ENCODE data around the gene POU4F1.

Gene POU4F1

GRCh38 chr13:78606471-78607408, 3.4 kb upstream of the POU4F1 start:
- DNase-seq, result no peak

DNA sequence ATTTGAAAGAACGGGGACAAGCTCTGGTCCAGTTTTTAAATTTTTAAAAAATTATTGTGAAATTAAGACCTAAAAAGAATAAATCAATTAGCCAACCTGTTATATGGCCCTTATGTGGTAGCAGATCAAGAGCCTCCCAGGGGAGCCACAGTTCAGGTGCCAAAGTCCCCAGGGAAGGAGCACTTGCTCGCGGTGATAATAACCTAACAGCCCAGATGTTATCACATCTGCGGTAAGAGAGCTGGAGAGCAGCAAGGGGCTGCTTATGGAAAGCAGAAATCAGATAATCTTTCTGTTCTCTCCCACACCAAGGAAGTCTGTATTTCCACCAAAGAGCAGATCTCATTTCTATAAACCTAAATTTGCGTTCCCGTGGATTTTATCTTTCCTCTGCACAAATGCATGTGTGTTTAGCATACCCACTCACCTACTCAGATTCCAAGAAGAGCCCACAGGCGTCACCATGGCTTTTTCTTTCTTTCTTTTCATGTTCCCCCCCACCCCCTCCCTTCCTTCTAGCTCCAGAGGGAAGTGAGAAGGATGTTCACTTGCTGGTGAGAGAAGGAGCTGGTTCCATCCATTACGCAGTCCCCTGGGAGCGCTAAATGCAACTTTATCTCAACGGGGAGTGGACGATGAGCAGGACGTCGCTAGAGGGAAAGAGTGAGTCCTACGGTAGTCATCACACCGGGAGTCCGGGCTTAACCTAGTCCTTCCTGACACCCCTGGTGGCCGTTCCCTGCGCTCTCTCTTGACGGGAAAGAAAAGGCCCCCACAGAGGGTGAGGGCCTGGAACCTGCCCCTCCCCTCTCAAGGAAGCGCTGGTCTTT, 1.6 kb upstream of the POU4F1 start:
- no peak for DNase-seq

DNA sequence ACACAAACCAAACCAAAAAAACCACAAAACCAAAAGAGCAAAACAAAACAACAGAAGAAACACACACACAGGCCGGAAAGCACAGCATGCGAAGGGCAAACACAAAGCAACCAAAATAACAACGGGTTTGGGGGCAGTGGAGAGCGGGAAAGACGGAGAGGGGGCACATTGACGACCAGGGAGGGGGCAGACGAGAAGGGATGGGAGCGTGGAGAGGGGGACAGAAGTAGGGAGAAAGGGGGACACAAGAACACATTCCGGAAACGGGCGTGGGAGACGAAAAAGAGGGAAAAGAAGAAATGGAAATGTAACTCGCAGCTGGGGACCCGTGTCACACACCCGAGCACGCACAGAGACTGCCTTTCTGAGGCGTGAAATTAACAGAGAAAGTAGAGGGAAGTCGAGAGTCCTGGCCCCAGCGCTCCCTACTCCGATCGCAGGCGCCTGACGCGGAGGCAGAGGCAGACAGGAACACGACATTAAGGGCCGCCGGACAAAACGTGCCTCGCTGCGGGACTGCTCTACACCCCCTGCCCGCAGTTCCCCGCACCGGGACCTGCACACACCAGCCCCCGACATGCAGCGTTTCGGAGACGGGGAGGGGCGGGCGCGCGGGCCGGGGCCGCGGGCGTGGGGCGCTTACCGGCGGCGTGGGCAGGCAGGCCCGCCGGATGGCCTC, 652 bp downstream of the POU4F1 start:
- DNase-seq, result no peak

GRCh38 chr13:78601874-78602560, 1.3 kb downstream of the POU4F1 start:
- DNase-seq, result no peak

DNA sequence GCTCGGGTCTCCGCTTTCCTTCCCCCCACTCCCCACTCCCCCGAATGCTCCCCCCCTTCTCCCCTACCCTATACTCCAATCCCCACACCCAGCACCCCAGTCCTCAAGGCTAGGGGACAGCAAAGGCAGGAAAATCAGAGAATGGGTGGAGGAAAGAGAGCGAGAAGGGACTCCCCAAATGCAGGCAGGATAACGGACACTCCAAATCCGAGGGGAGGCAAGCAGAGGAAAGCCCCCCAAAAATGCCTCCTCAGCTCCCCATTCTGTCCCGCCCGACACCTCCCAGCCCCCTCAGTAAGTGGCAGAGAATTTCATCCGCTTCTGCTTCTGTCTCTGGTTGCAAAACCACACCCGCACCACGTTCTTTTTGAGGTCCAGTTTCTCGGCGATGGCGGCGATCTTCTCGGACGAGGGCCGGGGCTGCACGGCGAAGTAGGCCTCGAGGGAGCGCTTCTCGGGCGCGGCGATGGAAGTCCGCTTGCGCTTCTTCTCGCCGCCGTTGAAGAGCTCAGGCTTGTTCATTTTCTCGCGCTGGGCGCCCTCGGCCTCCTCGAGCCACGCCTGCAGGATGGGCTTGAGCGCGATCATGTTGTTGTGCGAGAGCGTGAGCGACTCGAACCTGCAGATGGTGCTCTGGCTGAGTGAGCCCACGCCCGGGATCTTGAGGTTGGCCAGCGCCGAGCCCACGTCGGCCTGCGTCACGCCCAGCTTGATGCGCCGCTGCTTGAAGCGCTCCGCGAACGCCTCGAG, 2.1 kb downstream of the POU4F1 start:
- DNase-seq, result no peak

- DNase-seq, result no peak
Measured at GRCh38 chr13:78600280-78600883, 3.0 kb downstream of the POU4F1 start.

- DNase-seq, result no peak
Measured at GRCh38 chr13:78599645-78600279, 3.6 kb downstream of the POU4F1 start.

GRCh38 chr13:78598966-78599644, 4.2 kb downstream of the POU4F1 start:
- no peak for DNase-seq

DNA sequence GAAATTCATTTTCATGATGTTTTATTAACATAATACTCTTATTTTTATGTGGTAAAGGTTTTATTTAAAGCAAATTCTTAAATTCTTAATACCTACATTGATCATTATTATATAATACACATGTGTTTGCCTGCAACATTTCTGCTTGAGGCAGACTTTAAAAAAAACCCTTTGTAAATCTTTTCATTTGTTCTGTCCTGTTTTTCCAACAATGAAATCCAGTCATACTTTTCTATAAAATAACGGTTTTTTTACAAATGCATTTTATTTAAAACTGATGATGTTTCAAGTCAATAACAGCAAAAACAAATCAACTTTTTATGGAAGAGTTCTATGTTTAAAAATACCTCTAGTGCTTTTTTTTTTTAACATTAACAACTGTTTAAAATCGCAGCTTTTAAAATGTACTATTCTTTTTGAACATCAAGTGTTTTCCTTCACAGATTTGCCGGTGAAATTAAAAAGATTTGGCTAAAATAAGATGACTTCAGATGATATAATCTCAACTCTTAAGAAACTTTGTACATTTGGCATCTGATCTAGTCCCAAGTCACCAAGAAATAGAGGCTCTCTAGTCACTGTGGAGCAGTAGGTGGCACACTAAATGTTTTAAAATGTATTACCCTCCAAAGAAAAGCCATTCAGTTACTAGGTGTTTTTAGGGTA, 5.1 kb downstream of the POU4F1 start:
- no peak for DNase-seq

DNA sequence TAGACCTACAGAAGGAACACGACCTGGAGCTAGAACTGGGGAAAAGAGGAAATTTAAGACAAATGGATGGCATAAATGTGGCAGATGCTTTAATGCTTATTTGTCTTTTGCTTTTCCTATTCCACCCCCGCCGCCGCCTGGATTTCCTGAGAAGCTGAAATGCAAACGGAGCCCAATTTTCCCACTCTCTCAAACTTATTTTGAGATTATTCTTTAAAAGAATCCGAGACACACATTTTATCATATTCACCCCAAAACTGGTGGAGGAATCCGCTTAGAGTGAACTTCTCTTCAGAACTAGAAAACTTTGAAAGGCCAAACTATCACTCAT, 5.8 kb downstream of the POU4F1 start:
- no peak for DNase-seq

- no peak for DNase-seq
Measured at GRCh38 chr13:78596736-78597601, 6.4 kb downstream of the POU4F1 start.

DNA sequence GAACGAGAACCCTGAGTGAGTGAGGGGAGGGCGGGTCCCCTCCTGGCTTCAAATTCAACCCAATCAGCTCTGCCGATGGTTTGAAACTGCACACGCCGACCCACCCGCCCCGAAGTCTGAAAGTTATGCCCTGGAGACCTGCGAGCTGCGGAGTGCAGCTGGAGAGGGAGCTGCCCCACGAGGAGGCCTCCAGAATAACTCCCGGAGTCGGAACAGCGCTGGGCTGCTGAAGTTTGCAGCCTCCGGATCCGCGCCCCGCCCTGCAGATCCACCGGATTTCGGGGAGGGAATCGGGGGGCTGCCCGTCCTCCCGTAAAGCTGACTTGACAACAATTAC, 7.0 kb downstream of the POU4F1 start:
- DNase-seq, result no peak

DNA sequence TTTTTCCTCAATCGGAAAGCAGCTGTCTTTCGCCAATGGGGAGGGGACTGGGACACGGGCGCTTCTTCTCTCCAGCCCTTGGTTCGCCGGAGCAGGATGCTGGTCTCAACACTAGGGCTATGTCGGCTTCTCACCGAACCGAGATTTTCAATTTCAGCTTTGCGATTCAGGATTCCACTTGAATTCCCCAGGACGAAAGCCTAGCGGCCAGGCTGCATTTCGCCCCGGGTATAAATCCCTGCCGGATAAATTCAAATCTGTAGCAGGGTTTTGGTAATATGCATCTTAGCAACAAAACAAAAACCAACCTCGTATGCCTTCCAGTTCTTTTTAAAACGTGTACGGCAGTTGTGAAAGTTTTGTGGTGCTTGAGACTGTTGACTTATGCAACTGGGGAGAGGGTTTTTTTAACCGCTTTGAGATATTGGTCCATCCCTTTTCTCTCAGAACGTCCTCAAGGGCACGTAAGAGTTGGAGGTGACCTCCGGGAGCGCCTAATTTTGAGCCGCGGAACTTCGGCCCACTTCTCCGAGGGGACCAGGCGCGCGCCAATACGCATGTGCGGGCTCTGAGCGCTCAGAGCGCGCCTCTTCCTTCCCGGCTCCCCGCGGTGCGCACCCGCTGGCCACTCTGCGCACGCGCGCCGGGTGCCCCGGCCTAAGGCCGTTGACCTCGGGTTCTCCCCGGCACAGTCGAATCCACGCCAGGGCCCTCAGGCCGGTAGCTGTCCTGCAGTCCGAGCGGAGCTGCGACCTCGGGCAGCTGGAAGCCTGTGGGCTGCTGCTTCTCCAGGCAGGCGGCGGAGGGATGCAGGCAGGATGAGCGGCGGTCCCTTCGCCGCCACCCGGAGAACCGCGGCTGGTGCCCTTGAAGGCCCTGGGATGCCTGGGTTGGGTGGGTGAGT, 7.6 kb downstream of the POU4F1 start:
- no peak for DNase-seq

DNA sequence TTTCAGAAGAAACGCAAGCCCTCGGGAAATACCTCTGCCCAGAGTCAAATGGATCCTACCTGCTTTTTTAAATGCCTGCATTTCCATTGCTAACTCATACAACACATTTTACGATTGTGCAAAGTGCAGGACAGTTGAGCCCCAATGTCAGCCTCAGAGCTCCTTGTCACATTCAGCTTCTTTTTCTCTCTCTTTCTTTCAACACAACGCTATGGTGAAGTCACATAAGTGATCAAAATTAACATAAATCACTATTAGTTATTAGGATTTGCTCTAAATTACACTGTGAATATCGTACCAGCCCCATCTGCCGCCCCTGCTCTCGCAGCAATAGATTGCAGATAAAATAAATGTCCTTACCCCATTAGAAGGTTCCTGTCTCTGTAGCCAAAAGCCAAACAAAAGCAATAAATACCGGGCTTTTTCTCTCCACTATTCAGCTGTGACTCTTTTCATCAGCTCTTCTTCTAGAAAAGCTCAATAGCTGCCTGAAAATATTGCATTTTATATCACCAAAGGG, 8.8 kb downstream of the POU4F1 start:
- DNase-seq, result no peak

DNA sequence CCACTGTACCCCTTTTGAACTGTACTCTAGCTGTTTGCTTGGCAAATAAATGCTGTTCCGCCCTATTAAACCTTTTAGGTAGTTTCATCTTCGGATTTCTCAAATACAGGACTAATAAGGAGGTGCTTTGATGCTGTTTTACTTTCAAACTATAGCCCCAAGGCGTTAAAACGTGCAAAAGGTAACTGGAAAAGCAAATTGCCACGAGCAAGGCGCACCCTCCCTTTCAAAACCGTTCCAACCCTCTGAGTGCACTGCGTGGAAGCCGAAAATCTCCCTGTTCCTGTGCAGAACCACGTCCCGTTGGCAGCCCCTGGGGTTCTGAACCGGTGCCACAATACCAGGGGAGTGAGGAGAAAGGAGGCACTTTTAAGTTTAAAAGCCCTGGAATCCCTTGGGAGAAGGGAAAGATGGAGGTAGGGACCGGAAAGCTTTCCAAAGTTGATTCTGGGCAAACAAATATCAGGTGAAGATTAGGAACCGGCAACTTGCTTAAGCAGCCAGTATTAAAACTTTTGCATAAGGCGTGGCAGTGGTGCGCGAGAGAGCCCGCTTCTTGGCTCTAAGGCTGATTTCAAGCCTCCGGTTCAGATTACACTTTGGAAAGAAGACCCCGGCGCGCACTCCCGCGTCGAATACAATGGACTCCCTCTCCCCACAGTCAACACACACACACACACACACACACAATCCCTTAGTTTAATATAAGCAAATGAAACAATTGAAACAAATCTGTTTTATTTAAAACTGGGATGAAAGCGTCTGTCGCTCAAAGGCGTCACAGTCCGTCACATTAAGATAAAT, 9.5 kb downstream of the POU4F1 start:
- no peak for DNase-seq

- no peak for DNase-seq
Measured at GRCh38 chr13:78593129-78593528, 10.2 kb downstream of the POU4F1 start.

- DNase-seq, result no peak
Measured at GRCh38 chr13:78592584-78592983, 10.8 kb downstream of the POU4F1 start.
